Measurements from ENCODE around the gene ARSK.

Gene ARSK

GRCh38 chr5:95649274-95649673 lies 94.4 kb downstream of the ARSK start:
- DNase-seq (ENCODE audit: low read depth) = no peak

DNA sequence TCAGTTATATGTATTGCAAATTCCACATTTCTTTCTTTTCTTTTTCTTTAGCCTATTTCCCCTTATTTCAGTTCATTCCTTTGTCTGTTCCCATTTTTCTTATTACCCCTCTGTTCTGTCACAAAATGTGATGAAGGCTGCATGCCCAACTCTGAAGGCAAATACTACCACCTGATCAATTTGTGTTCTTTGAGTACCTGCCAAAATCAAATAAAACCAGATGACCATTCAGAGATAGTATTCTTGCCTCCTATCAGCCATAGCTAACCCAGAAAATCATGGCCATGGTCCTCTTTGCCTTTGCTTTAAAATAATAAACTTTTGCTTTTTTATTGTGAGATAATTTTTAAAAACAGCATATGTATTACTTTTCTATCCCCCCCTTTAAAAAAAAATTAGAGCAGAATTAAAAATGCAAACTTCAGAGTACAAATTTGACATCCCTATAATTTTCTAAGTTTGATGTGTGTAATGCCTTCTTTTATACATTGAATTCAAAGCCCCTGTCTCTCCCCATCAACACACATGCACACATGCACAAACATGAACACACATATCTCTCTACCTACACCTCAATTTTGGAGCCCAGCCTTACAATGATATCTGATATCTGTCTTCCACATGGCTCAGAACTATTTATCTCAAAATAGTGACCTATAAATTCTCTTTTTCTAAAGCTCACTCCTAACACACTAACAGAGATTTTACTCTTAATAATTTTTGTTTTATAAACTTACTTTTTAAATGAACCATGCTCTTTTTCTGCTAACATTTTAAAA lies 95.1 kb downstream of the ARSK start:
- DNase-seq (ENCODE audit: low read depth) = no peak

- no peak for DNase-seq (ENCODE audit: low read depth)
Observed at GRCh38 chr5:95652849-95653248, 97.9 kb downstream of the ARSK start.

- DNase-seq (ENCODE audit: low read depth) = no peak
Observed at GRCh38 chr5:95654196-95654595, 99.3 kb downstream of the ARSK start.

Data from T follicular helper cell (primary cell).